Epithelial cell of prostate (primary cell): ENCODE results near the gene CSGALNACT2.

ENCODE experiments used
- DNase-seq: peaks from one replicate; pipeline ENCODE4 v3.0.0-alpha.2; 2011; ENCODE audit warnings: low read depth, low spot score
- H3K27ac ChIP-seq: fragments of 450-650 bp; 2 replicates; pipeline ENCODE4 v1.5.1; 2017; ENCODE audit warnings: mild to moderate bottlenecking

The CSGALNACT2 gene

DNA sequence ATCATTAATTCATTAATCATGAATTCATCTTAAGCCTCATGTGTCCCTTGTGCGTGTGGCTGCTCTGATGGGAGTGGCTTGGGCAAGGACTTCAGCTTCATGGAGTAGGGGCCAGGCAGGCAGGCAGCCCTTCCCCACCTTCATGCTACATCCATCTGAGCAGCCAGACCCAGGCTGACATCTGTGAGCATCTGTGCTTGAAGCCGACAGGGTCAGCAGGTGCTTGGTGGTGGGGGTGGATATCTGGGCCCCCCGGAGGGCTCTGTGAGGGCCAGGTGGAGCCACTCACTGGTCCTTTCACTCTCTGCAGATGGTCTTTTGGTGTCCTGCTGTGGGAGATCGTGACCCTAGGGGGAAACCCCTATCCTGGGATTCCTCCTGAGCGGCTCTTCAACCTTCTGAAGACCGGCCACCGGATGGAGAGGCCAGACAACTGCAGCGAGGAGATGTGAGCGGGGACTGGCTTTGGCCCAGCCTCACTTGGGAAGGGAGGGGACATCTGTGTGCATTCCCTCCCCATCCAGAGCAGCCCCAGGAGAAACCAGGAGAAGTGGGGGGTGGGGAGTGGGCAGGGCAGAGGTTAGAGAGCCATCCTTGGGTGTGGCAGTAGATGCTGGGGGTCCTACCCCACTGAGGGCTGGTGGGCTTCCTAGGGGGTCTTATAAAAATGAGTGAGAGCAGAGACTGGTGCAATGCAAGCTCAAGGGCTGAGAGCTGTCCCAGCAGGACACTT, 14.7 kb upstream of the CSGALNACT2 start:
- no peak for DNase-seq
- H3K27ac ChIP-seq = no peak overlapping the region

GRCh38 chr10:43124094-43124521, 14.1 kb upstream of the CSGALNACT2 start:
- no peak for DNase-seq
- H3K27ac ChIP-seq = no peak overlapping the region

DNA sequence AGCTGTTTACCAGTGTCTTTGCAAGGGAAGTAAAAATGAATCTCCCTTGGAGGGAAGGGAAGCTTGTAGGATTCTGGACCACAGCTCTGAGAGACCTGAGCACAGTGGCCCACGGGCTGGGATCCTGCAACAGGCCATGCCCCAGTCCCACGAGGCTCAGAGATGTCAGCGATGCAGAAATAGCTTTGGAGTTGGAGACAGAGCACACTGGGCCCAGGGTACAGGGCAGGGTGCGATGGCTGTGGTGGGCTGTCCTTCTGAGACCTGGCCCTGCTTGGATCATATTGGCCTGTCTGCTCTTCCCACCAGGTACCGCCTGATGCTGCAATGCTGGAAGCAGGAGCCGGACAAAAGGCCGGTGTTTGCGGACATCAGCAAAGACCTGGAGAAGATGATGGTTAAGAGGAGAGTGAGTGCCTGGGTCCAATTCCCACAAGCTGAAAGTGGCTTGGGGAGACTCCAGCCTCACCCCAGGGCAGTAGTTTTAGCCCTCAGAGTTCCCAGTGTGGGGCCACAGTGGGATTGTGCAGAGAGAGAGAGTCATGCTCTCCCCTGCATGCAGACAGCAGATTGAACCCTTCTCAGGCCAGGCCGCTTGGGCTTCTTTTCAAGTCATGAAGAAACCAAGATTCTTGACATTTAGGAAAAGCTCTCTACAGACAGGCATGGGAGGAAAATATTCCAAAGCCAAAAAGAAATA, 13.5 kb upstream of the CSGALNACT2 start:
- no peak for DNase-seq
- no peak overlapping the region for H3K27ac ChIP-seq

DNA sequence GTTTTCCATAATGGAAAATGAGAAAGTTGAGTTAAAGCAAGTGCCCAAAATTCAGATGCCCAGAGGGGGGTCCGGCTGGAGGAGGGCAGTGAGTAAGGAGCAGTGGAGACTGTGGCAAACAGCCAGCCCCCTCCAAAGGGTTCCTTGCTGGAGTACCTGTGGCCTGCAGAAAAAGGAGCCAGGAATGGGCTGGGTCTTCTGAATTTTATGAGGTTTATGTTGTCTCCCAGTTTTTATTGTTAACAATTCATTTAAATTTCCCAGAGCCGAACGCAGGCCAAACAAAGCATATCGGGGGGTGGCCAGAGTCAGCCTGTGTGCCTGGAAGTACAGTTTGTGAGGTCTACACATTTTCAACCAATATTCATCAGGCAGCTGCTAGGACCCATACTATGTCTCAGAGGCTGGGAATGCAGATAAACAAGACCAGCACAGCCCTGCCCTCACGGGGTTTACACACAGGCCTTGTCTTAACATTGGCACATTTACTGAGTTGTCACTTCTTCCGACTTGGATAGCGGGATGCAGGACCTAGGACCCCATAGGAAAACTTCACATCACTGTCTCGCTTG, 12.9 kb upstream of the CSGALNACT2 start:
- DNase-seq = no peak
- no peak overlapping the region for H3K27ac ChIP-seq

DNA sequence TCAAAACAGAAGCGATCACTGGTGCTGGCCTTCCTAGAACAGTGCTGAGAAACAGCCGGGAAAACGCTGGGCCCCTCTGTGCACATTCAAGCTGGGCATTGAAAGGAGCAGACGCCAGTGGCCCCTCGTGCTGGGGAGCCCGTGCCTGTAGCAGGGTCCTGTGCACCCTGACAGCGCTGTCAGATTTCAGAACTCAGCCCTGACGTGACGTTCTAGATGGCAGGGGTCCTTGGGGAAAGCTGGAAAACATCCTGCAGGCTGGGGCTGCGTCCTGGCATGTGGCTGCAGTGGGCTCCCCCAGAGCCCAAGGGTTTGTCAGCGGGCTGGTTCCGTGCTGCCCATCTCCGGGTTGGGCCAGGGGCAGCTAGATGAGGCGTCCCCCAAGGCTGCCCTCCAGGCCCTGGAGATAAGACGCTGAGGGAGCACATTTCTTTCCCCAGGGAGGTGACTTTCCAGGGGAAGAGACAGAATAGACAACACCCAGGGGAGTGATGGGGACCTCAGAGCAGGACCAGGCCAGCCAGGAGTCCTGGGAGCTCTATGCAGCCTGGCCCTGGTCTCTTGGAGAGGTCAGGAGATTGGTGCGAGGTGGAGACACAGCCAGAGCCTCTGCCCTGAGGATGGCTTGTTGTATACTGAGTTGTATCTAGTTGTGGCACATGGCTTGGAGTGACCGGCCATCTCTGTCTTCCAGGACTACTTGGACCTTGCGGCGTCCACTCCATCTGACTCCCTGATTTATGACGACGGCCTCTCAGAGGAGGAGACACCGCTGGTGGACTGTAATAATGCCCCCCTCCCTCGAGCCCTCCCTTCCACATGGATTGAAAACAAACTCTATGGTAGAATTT, 12.1 kb upstream of the CSGALNACT2 start:
- H3K27ac ChIP-seq = no peak overlapping the region
- DNase-seq = no peak

- no peak overlapping the region for H3K27ac ChIP-seq
- DNase-seq = no peak
These were observed 11.4 kb upstream of the CSGALNACT2 start for GRCh38 chr10:43126759-43127424.

DNA sequence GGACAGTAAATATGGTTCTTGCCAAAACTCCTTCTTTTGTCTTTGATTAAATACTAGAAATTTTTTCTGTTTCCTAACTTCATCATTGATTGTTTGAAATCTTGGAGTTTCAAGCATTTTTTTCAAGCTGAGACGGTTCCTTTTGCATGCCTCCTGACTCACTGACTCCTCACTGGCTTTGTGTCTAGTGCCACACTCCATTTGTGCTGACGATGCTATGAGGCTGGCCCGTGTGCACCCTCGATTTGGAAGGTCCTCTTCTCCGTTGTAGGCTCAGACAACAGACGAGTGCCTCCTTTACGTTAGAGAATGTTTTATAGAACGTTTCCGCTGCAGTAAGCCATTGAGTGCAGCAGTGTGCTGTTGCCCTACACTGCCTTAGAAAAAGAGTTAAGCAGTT, 10.8 kb upstream of the CSGALNACT2 start:
- DNase-seq = no peak
- H3K27ac ChIP-seq = no peak overlapping the region

GRCh38 chr10:43128331-43128730, 9.9 kb upstream of the CSGALNACT2 start:
- no peak overlapping the region for H3K27ac ChIP-seq
- no peak for DNase-seq

GRCh38 chr10:43128958-43129706, 9.1 kb upstream of the CSGALNACT2 start:
- peak; percentile 40 for DNase-seq
- peak overlapping the region; percentile 42 for H3K27ac ChIP-seq

DNA sequence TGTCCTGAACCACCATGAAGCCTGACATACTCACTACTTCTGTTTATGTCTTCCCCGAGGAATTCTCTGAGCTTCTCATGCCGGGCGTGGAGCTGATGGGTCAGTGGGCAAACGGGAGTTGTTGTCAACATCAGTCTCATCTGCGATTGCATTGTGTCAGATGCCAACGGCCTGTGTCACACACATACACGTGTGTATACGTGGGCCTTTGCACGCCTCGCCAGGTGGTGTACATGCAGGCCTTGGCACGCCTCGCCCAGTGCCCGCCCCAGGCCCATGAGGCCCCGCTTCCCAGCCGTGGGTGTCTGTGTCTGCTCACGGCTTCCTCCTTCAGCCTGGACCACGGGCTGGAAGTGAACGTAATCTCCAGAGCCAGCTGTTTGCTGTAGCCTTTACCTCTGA, 7.5 kb upstream of the CSGALNACT2 start:
- peak overlapping the region; percentile 26 for H3K27ac ChIP-seq
- DNase-seq = peak; percentile 71

GRCh38 chr10:43131256-43131655, 7.0 kb upstream of the CSGALNACT2 start:
- H3K27ac ChIP-seq = peak overlapping the region; percentile 26
- DNase-seq = no peak

GRCh38 chr10:43131906-43132305, 6.3 kb upstream of the CSGALNACT2 start:
- H3K27ac ChIP-seq = no peak overlapping the region
- no peak for DNase-seq

GRCh38 chr10:43132867-43133787, 5.1 kb upstream of the CSGALNACT2 start:
- no peak overlapping the region for H3K27ac ChIP-seq
- DNase-seq = no peak

GRCh38 chr10:43134126-43134905, 3.9 kb upstream of the CSGALNACT2 start:
- no peak for DNase-seq
- no peak overlapping the region for H3K27ac ChIP-seq

DNA sequence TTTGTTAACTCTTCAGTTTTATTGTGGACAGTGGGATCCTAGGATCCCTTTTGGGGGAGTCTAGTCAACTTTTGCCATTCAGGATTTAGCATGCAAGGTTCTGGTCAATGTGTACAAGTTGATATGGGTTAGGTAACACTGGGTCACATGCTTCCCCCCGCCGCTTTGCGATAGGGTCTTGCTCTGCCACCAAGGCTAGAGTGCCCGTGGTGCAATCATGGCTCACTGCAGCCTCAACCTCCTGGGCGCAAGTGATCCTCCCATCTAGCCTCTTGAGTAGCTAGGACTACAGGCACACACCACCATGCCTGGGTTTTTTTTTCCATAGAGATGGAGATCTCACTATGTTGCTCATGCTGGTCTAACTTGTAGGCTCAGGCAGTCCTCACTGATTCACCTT, 3.2 kb upstream of the CSGALNACT2 start:
- no peak for DNase-seq
- H3K27ac ChIP-seq = no peak overlapping the region

DNA sequence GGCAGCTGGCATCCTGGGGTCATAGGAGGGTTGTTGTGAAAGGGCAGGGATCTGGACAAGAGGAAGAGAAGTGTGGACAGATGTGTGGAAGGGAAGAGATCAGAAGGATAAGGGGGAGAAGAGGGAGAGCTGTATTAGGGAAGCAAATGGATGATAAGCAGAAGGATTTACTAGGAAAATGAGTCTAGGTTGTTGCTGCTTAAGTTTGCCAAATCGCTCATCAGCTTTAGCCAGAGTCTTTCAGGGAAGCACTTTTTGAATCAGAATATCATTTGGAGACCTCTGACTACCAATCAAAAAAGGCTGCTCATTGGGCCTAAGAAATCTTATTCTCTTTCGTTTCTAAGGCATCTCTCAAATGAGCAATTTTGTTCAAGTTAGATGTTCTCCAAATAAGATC, 2.6 kb upstream of the CSGALNACT2 start:
- no peak for DNase-seq
- H3K27ac ChIP-seq = no peak overlapping the region

GRCh38 chr10:43136432-43136831, 1.8 kb upstream of the CSGALNACT2 start:
- no peak for DNase-seq
- no peak overlapping the region for H3K27ac ChIP-seq
